Stomach smooth muscle (tissue), 2 donors: ENCODE data around the gene KIF6.
"Not testable (repeated sequence)": the region's sequence is repeated elsewhere in the genome, so short reads cannot be mapped to it uniquely, and the experiment has no call there.

Source experiments
- H3K27ac ChIP-seq: one replicate; pipeline ENCODE4 v1.7.0; 2013; ENCODE audit warnings: mild to moderate bottlenecking, low read length, inconsistent platforms
- H3K27me3 ChIP-seq, 2 donors: one replicate each; pipeline ENCODE4 v1.7.0; 2013; ENCODE audit warnings: low read length in 2 of 2; ENCODE audit not compliant: insufficient read depth in 2 of 2, control insufficient read depth in 1 of 2
- H3K36me3 ChIP-seq, 2 donors: one replicate each; pipeline ENCODE4 v1.7.0; 2013; ENCODE audit warnings: low read length in 2 of 2; ENCODE audit not compliant: control insufficient read depth in 2 of 2, insufficient read depth in 2 of 2
- H3K4me1 ChIP-seq: one replicate; pipeline ENCODE4 v1.7.0; 2013; ENCODE audit warnings: low read length; ENCODE audit not compliant: control insufficient read depth, insufficient read depth
- H3K4me3 ChIP-seq, 2 donors: one replicate each; pipeline ENCODE4 v1.7.0; 2013; ENCODE audit warnings: low read length in 2 of 2
- H3K9ac ChIP-seq, 2 donors: one replicate each; pipeline ENCODE4 v1.7.0; 2013; ENCODE audit warnings: low read length in 2 of 2, mild to moderate bottlenecking in 1 of 2
- H3K9me3 ChIP-seq, 2 donors: one replicate each; pipeline ENCODE4 v1.7.0; 2013; ENCODE audit warnings: low read length in 2 of 2; ENCODE audit not compliant: control insufficient read depth in 2 of 2
- donor health status: healthy.
- donor health status: Pancreatic carcinoma.

The KIF6 gene

GRCh38 chr6:39520411-39520810 lies 204.8 kb downstream of the KIF6 start:
- H3K4me3 ChIP-seq: no peak overlapping the region
- H3K36me3 ChIP-seq: no peaks in the 10 kb centered on the region
- H3K27me3 ChIP-seq: no peaks in the 10 kb centered on the region
- H3K9ac ChIP-seq: no peak overlapping the region
- no peaks in the 10 kb centered on the region for H3K9me3 ChIP-seq
- H3K4me1 ChIP-seq: peaks cover 4% of the 10 kb centered on the region
- H3K27ac ChIP-seq: peak overlapping the region; percentile 18

GRCh38 chr6:39518221-39518620 lies 207.0 kb downstream of the KIF6 start:
- Histone ChIP-seq H3K9ac (no peak overlapping the region), H3K27ac (no peak overlapping the region), H3K4me1 (peaks cover 6% of the 10 kb centered on the region), H3K9me3 (no peaks in the 10 kb centered on the region), H3K36me3 (no peaks in the 10 kb centered on the region), H3K4me3 (no peak overlapping the region), H3K27me3 (no peaks in the 10 kb centered on the region)

- Histone ChIP-seq H3K4me3 (no peak overlapping the region), H3K9ac (no peak overlapping the region), H3K36me3 (no peaks in the 10 kb centered on the region)
These were observed 207.5 kb downstream of the KIF6 start for GRCh38 chr6:39517756-39518155.

GRCh38 chr6:39516471-39516870 lies 208.7 kb downstream of the KIF6 start:
- H3K4me3 ChIP-seq: no peak overlapping the region
- H3K36me3 ChIP-seq: no peaks in the 10 kb centered on the region
- no peaks in the 10 kb centered on the region for H3K9me3 ChIP-seq
- H3K9ac ChIP-seq: no peak overlapping the region
- H3K27me3 ChIP-seq: no peaks in the 10 kb centered on the region
- H3K4me1 ChIP-seq: peaks cover 5% of the 10 kb centered on the region
- H3K27ac ChIP-seq: no peak overlapping the region

More at GRCh38 chr6:39517756-39518155, 207.5 kb downstream of the KIF6 start:
- H3K27me3 ChIP-seq: no peaks in the 10 kb centered on the region
- H3K27ac ChIP-seq: no peak overlapping the region
- H3K4me1 ChIP-seq: peaks cover 6% of the 10 kb centered on the region
- no peaks in the 10 kb centered on the region for H3K9me3 ChIP-seq

GRCh38 chr6:39515471-39515870 lies 209.7 kb downstream of the KIF6 start:
- Histone ChIP-seq H3K27me3 (no peaks in the 10 kb centered on the region), H3K9ac (no peak overlapping the region), H3K36me3 (no peaks in the 10 kb centered on the region), H3K4me1 (peaks cover 5% of the 10 kb centered on the region), H3K4me3 (no peak overlapping the region), H3K9me3 (no peaks in the 10 kb centered on the region), H3K27ac (no peak overlapping the region)

- H3K9me3 ChIP-seq: no peaks in the 10 kb centered on the region
- no peaks in the 10 kb centered on the region for H3K36me3 ChIP-seq
- H3K9ac ChIP-seq: no peak overlapping the region
- no peak overlapping the region for H3K27ac ChIP-seq
- no peak overlapping the region for H3K4me3 ChIP-seq
- H3K27me3 ChIP-seq: no peaks in the 10 kb centered on the region
- H3K4me1 ChIP-seq: peaks cover 5% of the 10 kb centered on the region
These were observed 210.2 kb downstream of the KIF6 start for GRCh38 chr6:39515006-39515405.

GRCh38 chr6:39509831-39510230 lies 215.4 kb downstream of the KIF6 start:
- H3K27ac ChIP-seq, H3K27me3 ChIP-seq, H3K36me3 ChIP-seq, H3K9me3 ChIP-seq, H3K4me3 ChIP-seq, H3K9ac ChIP-seq, H3K4me1 ChIP-seq: not testable (repeated sequence)

- Histone ChIP-seq H3K27ac (no peak overlapping the region), H3K4me1 (peaks cover 3% of the 10 kb centered on the region), H3K27me3 (no peaks in the 10 kb centered on the region), H3K4me3 (no peak overlapping the region), H3K36me3 (no peaks in the 10 kb centered on the region), H3K9me3 (no peaks in the 10 kb centered on the region), H3K9ac (no peak overlapping the region)
These were observed 216.7 kb downstream of the KIF6 start for GRCh38 chr6:39508515-39508914.

- Histone ChIP-seq H3K27me3 (no peaks in the 10 kb centered on the region), H3K4me3 (no peak overlapping the region), H3K9ac (no peak overlapping the region), H3K9me3 (no peaks in the 10 kb centered on the region), H3K36me3 (no peaks in the 10 kb centered on the region), H3K4me1 (no peaks in the 10 kb centered on the region), H3K27ac (no peak overlapping the region)
These were observed 217.7 kb downstream of the KIF6 start for GRCh38 chr6:39507331-39507998.

GRCh38 chr6:39502362-39502955 lies 222.7 kb downstream of the KIF6 start:
- not testable (repeated sequence) for H3K4me1 ChIP-seq, H3K9ac ChIP-seq, H3K4me3 ChIP-seq, H3K9me3 ChIP-seq, H3K27ac ChIP-seq, H3K27me3 ChIP-seq, H3K36me3 ChIP-seq

- no peaks in the 10 kb centered on the region for H3K36me3 ChIP-seq
- H3K9ac ChIP-seq: no peak overlapping the region
- no peaks in the 10 kb centered on the region for H3K9me3 ChIP-seq
- H3K27me3 ChIP-seq: no peaks in the 10 kb centered on the region
- H3K27ac ChIP-seq: no peak overlapping the region
- peaks cover 20% of the 10 kb centered on the region for H3K4me1 ChIP-seq
- H3K4me3 ChIP-seq: no peak overlapping the region
These were observed 226.2 kb downstream of the KIF6 start for GRCh38 chr6:39499053-39499452.
